Measurements from ENCODE around the gene QRFP. TPM values are rescaled to one million over a fixed set of nuclear protein-coding genes. Genes with fewer than 3 reads are reported as not detected.

Gene QRFP
- polyA plus RNA-seq, 1 donor (not counting 4 experiments of a cell fraction or from before 2014, with no cell fraction given): not detected

GRCh38 chr9:130872093-130872492 is 24.5 kb downstream of the QRFP start:
- dilution Hi-C loops (cut with MboI; ENCODE audit: extremely low pct_ligation_motif_present, low sequenced_read_pairs): no loop called here
- Histone ChIP-seq H3K4me1 (ENCODE audit: control insufficient read depth, extremely low read depth, insufficient read depth, low read length) (no peaks in the 10 kb centered on the region), H2AFZ (ENCODE audit: control insufficient read depth, low read length) (no peak overlapping the region), H3K79me2 (ENCODE audit: control insufficient read depth, insufficient read depth, low read length) (peaks cover 10% of the 10 kb centered on the region), H3K27ac (ENCODE audit: control insufficient read depth, insufficient read depth, low read length) (no peak overlapping the region), H3K9ac (ENCODE audit: control insufficient read depth, extremely low read depth, insufficient read depth, low read length) (no peak overlapping the region), H3K9me3 (ENCODE audit: control insufficient read depth, low read depth, low read length) (no peaks in the 10 kb centered on the region), H3K27me3 (ENCODE audit: control insufficient read depth, extremely low read depth, insufficient read depth, low read length) (no peaks in the 10 kb centered on the region), H3K9me1 (ENCODE audit: control insufficient read depth, extremely low read depth, insufficient read depth, low read length) (no peaks in the 10 kb centered on the region), H3K4me3 (ENCODE audit: control insufficient read depth in 2 of 3, extremely low read depth in 1 of 3, insufficient read depth in 2 of 3, low read depth in 1 of 3, low read length in 3 of 3) (no peak overlapping the region), H4K20me1 (ENCODE audit: control insufficient read depth, extremely low read depth, insufficient read depth, low read length) (peaks cover 4% of the 10 kb centered on the region), H3K36me3 (ENCODE audit: control insufficient read depth in 2 of 2, extremely low read depth in 1 of 2, insufficient read depth in 2 of 2, low read length in 2 of 2) (peaks cover 22 to 39% of the 10 kb centered on the region in 2 experiments), H3K4me2 (ENCODE audit: control insufficient read depth, extremely low read depth, insufficient read depth, low read depth, low read length) (no peak overlapping the region)
- FAIRE-seq (no peak), DNase-seq (ENCODE audit: low read depth, low spot score) (no peak)
- TF ChIP-seq CTCF (optimal IDR thresholded peaks at IDR 0.05 in 1 of 3, IDR thresholded peaks at IDR 0.05 in 1 of 3, conservative IDR thresholded peaks at IDR 0.05 in 1 of 3; ENCODE audit: extremely low read depth in 1 of 3, insufficient read depth in 2 of 3, low read length in 3 of 3) (no peak), EZH2 (IDR thresholded peaks at IDR 0.05; ENCODE audit: low read length) (no peak)

GRCh38 chr9:130871395-130872062 is 25.1 kb downstream of the QRFP start:
- peaks cover 22 to 41% of the 10 kb centered on the region in 2 experiments for H3K36me3 ChIP-seq (ENCODE audit: control insufficient read depth in 2 of 2, extremely low read depth in 1 of 2, insufficient read depth in 2 of 2, low read length in 2 of 2)
- DNase-seq (ENCODE audit: low read depth, low spot score) (no peak), FAIRE-seq (no peak)
- H4K20me1 ChIP-seq (ENCODE audit: control insufficient read depth, extremely low read depth, insufficient read depth, low read length): peaks cover 8% of the 10 kb centered on the region
- no peaks in the 10 kb centered on the region for H3K4me1 ChIP-seq (ENCODE audit: control insufficient read depth, extremely low read depth, insufficient read depth, low read length)
- H3K79me2 ChIP-seq (ENCODE audit: control insufficient read depth, insufficient read depth, low read length): peaks cover 10% of the 10 kb centered on the region
- H3K9me3 ChIP-seq (ENCODE audit: control insufficient read depth, low read depth, low read length): no peaks in the 10 kb centered on the region
- no peak overlapping the region for H2AFZ ChIP-seq (ENCODE audit: control insufficient read depth, low read length)
- H3K4me3 ChIP-seq (ENCODE audit: control insufficient read depth in 2 of 3, extremely low read depth in 1 of 3, insufficient read depth in 2 of 3, low read depth in 1 of 3, low read length in 3 of 3): no peak overlapping the region
- TF ChIP-seq CTCF (optimal IDR thresholded peaks at IDR 0.05 in 1 of 3, IDR thresholded peaks at IDR 0.05 in 1 of 3, conservative IDR thresholded peaks at IDR 0.05 in 1 of 3; ENCODE audit: extremely low read depth in 1 of 3, insufficient read depth in 2 of 3, low read length in 3 of 3) (no peak), EZH2 (IDR thresholded peaks at IDR 0.05; ENCODE audit: low read length) (no peak)
- dilution Hi-C loops (cut with MboI; ENCODE audit: extremely low pct_ligation_motif_present, low sequenced_read_pairs): no loop called here
- no peak overlapping the region for H3K4me2 ChIP-seq (ENCODE audit: control insufficient read depth, extremely low read depth, insufficient read depth, low read depth, low read length)
- no peaks in the 10 kb centered on the region for H3K9me1 ChIP-seq (ENCODE audit: control insufficient read depth, extremely low read depth, insufficient read depth, low read length)
- H3K27me3 ChIP-seq (ENCODE audit: control insufficient read depth, extremely low read depth, insufficient read depth, low read length): no peaks in the 10 kb centered on the region
- H3K9ac ChIP-seq (ENCODE audit: control insufficient read depth, extremely low read depth, insufficient read depth, low read length): no peak overlapping the region
- H3K27ac ChIP-seq (ENCODE audit: control insufficient read depth, insufficient read depth, low read length): no peak overlapping the region
